NCI-H748 (cell line): ENCODE measurements around the gene ZNF516.

Source experiments
- DNase-seq: peaks from one replicate; lab custom pipeline; 2025; ENCODE audit not compliant: unreplicated experiment; lab: John Stamatoyannopoulos, UW

ZNF516 gene

DNA sequence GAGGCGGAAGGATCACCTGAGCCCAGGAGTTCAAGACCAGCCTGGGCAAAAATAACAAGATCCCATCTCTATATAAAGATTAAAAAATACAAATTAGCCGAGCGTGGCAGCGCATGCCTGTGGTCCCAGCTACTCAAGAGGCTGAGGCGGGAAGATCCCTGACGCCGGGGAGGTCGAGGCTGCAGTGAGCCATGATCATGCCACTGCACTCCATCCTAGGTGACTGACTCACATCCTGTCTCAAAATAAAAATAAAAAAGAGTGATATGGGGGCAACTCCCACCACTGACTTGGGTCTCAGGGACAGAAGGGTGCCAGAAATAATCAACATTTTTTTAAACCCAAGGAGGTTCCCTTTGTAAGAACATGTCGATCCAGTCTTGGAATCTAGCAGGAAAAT, 37.6 kb downstream of the ZNF516 start:
- no peak for DNase-seq

DNA sequence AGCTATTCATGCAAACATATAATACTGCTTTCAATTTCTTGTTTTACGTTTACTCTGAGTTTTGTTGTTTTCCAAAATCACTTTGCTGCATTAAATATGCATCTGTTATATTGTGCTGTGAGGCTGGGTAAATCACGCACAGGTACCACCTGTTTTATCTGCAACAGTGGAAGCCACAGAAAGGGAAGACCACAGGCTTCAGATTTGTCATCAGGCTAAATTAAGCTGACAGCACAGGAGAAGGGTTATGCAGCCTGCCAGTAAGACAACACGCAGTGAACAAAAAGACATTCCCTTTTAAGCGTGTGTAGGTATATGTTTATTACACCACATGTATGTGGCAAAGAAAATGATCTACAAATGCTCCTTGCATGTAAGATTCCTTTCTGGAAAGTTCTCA, 38.2 kb downstream of the ZNF516 start:
- DNase-seq = no peak

DNA sequence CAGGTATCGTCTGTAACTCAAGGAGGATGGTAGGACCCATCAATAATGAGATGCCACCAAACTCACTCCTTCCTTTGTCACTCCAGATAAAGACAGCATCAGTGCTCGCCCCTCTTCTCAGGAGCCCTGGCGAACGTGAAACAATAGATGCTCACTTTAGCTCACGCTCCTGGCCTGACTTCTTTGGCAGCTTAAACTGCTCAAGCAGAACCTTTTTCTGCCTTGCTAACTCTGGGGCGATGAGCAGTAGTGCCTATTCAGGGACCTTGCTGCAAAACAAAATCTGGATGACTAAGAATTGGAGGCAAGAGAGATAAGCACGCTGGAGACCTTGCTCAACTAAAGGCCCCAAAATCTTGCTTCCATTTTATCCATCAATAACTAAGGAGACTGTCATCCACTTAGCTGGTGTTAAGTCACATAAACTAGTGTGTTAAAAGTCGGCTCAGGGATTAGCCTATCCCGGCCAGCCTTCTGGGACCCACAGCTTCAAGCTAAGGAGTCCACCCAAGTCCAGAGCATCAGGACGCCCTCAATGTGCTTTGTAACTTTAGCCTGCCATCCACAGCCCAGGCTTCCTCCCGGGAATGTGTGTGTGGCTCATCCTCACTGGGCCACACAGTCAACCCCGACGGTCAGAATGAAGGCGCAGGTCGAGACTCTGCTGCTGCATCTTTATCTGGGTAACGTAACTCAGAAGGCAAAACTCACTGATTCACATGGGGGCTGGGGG, 38.9 kb downstream of the ZNF516 start:
- no peak for DNase-seq

GRCh38 chr18:76455003-76455676, 39.9 kb downstream of the ZNF516 start:
- no peak for DNase-seq

DNA sequence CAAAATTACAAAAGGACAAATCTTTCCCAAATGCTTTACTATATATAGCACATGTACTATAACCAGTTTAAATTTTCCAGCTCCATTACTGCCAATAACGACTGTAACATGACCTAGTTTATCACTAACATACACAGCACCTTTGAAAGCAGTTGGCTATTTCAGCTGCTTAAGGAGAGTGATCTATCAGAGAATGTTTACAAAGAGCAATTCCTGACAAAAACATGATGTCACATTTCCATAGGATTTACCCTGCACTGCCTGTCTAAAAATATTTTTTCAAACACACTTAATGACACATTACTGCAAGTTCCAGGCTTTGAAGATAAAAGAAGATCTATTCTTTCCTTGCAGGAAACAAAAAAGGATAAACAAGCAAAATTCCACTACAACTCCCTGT, 40.6 kb downstream of the ZNF516 start:
- peak; percentile 14 for DNase-seq

GRCh38 chr18:76453932-76454331, 41.1 kb downstream of the ZNF516 start:
- DNase-seq = no peak

DNA sequence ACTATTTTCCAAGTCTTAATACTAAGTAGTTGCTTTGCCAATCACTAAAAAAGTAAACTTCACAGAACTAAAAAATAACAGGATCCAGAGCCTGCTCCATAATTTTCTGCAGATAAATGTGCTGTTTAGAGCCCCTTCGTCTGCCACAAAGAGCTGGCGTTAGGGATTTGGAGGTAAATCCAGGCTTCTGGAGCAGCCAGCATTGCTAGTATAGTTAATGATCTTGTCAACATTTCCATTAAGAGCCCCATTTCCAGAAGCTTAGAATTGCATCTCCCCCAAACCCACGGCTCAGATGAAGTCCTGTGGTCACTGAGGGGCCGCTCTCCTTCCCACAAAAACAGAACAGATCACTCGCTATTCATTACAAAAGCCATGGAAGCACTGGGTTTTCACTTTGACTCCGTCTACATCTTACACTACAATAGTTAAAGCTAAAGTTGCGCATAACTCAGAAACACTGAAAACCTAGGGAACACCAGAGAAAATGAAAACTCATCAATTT, 41.9 kb downstream of the ZNF516 start:
- no peak for DNase-seq

DNA sequence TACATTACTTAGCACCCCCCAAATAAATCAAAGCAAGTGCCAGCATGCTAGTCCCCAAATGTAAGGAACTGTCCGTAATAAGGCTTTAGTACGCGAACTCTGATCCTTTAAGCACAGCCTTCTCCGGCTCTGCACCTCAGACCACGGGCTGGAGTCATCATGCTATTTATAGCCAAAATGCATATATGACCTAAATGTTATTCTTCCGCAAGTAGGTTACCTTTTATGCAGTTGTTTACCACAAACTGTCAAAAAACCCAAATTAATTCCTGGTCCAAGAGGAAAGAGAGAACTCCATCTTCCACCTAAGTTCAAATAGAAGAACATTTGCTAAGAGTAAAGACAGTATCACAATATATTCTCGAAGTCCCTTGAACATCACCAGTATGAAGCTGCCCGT, 42.7 kb downstream of the ZNF516 start:
- peak; percentile 36 for DNase-seq

GRCh38 chr18:76451396-76452331, 43.4 kb downstream of the ZNF516 start:
- no peak for DNase-seq

GRCh38 chr18:76450452-76451395, 44.3 kb downstream of the ZNF516 start:
- DNase-seq = no peak

DNA sequence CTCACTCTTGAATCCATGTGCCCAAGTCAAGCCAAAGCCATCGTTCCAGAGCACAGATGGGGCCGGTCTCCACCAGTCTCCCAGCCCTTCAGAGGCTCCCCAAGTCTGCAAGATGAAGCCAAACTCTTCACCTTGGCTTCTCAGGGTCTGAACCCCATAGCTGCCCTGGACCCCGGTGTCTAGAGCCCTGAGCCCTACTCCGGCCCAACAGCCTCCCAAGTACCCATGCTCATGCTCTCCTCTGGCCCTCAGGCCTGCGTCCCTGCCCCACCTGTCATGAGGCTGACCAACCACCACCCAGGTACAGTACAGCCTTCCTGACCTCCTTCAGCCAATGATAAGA, 46.0 kb downstream of the ZNF516 start:
- no peak for DNase-seq

DNA sequence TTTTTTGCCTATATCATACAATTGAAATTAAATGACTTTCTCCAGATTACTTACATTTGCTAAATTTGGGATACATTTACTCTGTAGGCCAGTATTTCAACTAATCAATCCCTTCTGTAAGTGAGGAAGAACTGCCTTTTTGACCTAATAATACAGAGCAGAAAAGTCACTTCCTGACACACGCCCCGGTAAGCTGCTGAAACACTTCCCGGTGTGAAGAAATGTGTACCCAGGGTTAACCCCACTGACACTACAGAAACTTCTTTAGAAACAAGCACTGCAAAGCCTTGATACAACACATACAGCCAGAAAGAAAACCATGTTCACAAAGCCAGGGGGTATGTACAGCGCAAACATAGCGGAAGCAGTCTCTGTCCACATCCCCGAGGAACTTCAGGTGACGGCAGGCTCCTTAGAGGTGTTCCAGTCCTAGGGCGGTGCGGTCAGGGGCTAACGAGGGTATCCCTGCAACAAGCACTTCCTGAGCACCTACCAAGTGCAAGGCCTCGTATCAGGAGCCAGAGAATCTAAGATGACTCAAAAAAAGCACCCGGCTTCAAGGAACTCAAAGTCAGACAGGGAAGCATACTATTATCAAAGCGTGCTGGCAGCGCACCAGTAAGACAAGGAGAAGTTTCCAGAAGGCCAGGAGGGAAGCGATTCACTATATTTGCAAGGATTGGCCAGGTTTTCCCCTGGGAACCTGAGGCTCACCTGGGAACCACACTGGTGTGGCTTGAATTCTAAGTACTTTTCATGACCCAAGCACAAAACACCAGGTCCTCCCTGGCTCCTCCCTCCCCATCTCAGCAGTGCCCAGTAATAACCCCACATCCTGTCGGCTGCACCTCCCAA, 46.6 kb downstream of the ZNF516 start:
- DNase-seq = no peak

DNA sequence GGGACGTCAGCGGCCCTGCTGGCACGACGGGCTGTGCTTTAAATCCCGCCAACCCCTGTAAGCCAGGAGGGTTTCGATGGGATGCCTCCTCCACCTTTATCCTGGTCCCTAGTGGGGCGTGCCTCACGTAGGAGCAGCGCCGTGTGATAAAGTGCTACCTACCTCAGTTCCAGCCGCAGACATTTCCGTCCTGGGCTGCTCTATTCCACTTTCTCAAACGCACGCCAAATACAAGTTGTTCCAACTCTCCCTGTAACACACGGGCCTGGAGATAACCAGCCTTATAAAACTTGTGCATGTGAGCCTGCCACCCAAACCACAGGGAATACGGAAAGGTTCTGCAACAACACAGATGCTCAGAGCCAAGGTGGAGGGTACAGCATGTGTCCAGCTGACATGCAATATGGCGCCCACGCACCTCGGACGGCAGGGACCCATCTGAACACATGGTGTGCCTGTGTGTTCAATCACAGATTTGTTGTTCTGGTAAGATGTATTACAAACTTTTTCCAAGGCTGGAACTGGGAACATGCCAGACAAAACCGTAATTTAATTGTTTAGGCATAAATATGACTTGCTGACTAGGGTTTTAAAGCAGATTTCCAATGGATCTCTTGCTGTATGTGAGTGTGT, 47.7 kb downstream of the ZNF516 start:
- no peak for DNase-seq

DNA sequence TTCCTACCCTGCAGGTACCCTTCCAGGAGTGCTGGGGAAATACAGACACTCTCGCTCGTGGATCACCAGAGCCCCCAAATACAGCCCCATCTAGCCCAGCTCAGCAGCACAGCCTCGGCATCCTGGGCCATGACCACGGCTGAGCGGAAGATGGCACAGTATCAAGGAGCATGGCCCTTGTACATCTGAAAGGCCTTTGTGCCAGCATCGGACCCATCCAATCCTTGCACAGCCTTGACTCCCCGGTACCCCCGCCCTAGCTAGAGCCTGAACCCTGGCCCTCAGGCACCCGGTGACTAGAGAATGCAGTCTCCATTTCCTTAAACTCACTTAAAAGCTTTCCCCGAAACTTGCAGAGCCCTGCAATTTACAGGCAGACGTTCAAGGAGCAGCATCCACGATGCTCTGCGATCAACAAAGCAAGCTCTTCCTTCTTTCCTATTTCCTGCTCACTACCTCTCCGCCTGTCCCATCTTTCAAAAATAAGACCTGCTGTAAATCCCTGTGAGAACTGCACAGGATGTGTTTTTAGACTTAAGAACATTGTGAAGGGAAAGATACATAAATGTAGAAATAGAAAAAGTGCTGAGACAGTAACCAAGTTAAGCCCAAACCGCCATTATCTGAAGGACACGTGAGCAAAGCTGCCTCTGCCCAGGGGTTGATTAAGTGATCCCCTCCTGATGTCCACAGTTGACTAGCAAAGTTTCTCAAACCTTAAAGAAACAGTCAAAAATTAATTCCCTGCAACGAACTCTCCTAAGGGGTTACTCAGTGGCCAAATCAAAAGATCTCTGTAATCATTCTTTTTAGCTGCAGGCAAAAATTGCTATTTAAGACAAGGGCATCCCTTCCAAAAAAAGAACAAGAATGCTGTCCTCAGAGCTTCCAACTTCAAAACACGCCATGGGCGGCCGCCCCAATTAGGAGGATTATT, 48.5 kb downstream of the ZNF516 start:
- no peak for DNase-seq

GRCh38 chr18:76445741-76446232, 49.3 kb downstream of the ZNF516 start:
- no peak for DNase-seq

DNA sequence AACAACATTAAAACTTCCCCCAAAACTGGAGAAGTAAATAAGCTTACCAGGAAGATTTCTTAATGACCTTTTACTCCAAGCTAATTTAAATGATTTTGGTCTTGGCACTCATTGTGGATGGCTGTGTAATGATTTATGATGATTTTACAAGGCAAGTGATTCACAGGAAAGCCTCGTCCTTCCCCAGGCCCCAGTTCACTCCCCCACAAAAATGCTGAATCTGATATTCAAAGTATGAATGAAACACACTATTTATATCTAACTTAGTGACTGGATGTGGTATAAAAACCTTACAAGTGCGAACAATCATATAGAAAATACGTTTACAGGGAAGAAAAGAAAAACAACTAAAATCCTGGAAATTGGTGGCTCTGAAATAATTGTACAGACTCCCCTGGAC, 49.8 kb downstream of the ZNF516 start:
- no peak for DNase-seq

- no peak for DNase-seq
Measured at GRCh38 chr18:76444446-76445105, 50.5 kb downstream of the ZNF516 start.
